ENCODE data around the gene AFF2.

GRCh38 chrX:148572337-148572736 lies 71.9 kb downstream of the AFF2 start:
- TF ChIP-seq, protein P1, sequence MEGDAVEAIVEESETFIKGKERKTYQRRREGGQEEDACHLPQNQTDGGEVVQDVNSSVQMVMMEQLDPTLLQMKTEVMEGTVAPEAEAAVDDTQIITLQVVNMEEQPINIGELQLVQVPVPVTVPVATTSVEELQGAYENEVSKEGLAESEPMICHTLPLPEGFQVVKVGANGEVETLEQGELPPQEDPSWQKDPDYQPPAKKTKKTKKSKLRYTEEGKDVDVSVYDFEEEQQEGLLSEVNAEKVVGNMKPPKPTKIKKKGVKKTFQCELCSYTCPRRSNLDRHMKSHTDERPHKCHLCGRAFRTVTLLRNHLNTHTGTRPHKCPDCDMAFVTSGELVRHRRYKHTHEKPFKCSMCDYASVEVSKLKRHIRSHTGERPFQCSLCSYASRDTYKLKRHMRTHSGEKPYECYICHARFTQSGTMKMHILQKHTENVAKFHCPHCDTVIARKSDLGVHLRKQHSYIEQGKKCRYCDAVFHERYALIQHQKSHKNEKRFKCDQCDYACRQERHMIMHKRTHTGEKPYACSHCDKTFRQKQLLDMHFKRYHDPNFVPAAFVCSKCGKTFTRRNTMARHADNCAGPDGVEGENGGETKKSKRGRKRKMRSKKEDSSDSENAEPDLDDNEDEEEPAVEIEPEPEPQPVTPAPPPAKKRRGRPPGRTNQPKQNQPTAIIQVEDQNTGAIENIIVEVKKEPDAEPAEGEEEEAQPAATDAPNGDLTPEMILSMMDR (IDR thresholded peaks at IDR 0.05) = no peak
- TF ChIP-seq POLR2A (IDR thresholded peaks at IDR 0.05) = no peak

All from uterus (tissue), 2 donors.